Parathyroid adenoma (tissue), 2 donors: ENCODE results near the gene GP1BA.
A peak's percentile ranks its signal among the peaks of the same experiment; 100 is the strongest.

ENCODE experiments used
- H2AFZ ChIP-seq: fragments of 300-600 bp; sonication (generic); one replicate; pipeline ENCODE4 v1.7.0; 2017; ENCODE audit warnings: antibody characterized with exemption, mild to moderate bottlenecking
- H3K27ac ChIP-seq: fragments of 300-600 bp; sonication (generic); one replicate; pipeline ENCODE4 v1.7.0; 2017
- H3K27me3 ChIP-seq: fragments of 300-600 bp; sonication (generic); one replicate; pipeline ENCODE4 v1.7.0; 2017; ENCODE audit warnings: low read length; ENCODE audit not compliant: control insufficient read depth, insufficient read depth
- H3K36me3 ChIP-seq: fragments of 300-600 bp; sonication (generic); one replicate; pipeline ENCODE4 v1.7.0; 2017; ENCODE audit warnings: low read length; ENCODE audit not compliant: control insufficient read depth, insufficient read depth
- H3K4me1 ChIP-seq: fragments of 300-600 bp; sonication (generic); one replicate; pipeline ENCODE4 v1.7.0; 2017; ENCODE audit warnings: control low read depth
- H3K4me2 ChIP-seq: fragments of 300-600 bp; sonication (generic); one replicate; pipeline ENCODE4 v1.7.0; 2017; ENCODE audit warnings: low read length
- H3K4me3 ChIP-seq: fragments of 300-600 bp; sonication (generic); one replicate; pipeline ENCODE4 v1.7.0; 2017; ENCODE audit warnings: low read depth, low read length
- H3K79me2 ChIP-seq: fragments of 300-600 bp; sonication (generic); one replicate; pipeline ENCODE4 v1.7.0; 2017; ENCODE audit warnings: control low read depth
- H3K9ac ChIP-seq: fragments of 300-600 bp; sonication (generic); one replicate; pipeline ENCODE4 v1.7.0; 2017; ENCODE audit warnings: mild to moderate bottlenecking
- H3K9me3 ChIP-seq: fragments of 300-600 bp; sonication (generic); one replicate; pipeline ENCODE4 v1.7.0; 2017; ENCODE audit warnings: low read length; ENCODE audit not compliant: control insufficient read depth
- CTCF ChIP-seq: fragments of 300-600 bp; sonication (generic); IDR thresholded peaks from one replicate; pipeline ENCODE4 v1.7.0; 2017; ENCODE audit warnings: antibody characterized with exemption, mild to moderate bottlenecking
- donor health status: primary hyperparathyroidism.

GP1BA gene

GRCh38 chr17:4932756-4933155 lies 679 bp downstream of the GP1BA start:
- no peak for TF ChIP-seq CTCF
- no peaks in the 10 kb centered on the region for H3K79me2 ChIP-seq
- H3K27me3 ChIP-seq: no peaks in the 10 kb centered on the region
- H3K4me3 ChIP-seq: no peak overlapping the region
- no peaks in the 10 kb centered on the region for H3K36me3 ChIP-seq
- H3K9ac ChIP-seq: no peak overlapping the region
- H3K9me3 ChIP-seq: no peaks in the 10 kb centered on the region
- H3K4me2 ChIP-seq: no peak overlapping the region
- H3K27ac ChIP-seq: no peak overlapping the region
- H2AFZ ChIP-seq: no peak overlapping the region
- H3K4me1 ChIP-seq: no peaks in the 10 kb centered on the region

DNA sequence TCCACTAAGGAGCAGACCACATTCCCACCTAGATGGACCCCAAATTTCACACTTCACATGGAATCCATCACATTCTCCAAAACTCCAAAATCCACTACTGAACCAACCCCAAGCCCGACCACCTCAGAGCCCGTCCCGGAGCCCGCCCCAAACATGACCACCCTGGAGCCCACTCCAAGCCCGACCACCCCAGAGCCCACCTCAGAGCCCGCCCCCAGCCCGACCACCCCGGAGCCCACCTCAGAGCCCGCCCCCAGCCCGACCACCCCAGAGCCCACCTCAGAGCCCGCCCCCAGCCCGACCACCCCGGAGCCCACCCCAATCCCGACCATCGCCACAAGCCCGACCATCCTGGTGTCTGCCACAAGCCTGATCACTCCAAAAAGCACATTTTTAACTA lies 1.6 kb downstream of the GP1BA start:
- no peak for TF ChIP-seq CTCF
- no peak overlapping the region for H2AFZ ChIP-seq
- no peak overlapping the region for H3K9ac ChIP-seq
- peaks cover 4% of the 10 kb centered on the region for H3K79me2 ChIP-seq
- H3K36me3 ChIP-seq: no peaks in the 10 kb centered on the region
- H3K4me3 ChIP-seq: no peak overlapping the region
- peaks cover 6% of the 10 kb centered on the region for H3K4me1 ChIP-seq
- no peaks in the 10 kb centered on the region for H3K9me3 ChIP-seq
- no peak overlapping the region for H3K4me2 ChIP-seq
- H3K27me3 ChIP-seq: no peaks in the 10 kb centered on the region
- no peak overlapping the region for H3K27ac ChIP-seq

GRCh38 chr17:4934173-4934979 lies 2.3 kb downstream of the GP1BA start:
- no peak for TF ChIP-seq CTCF
- no peak overlapping the region for H3K4me3 ChIP-seq
- peaks cover 6% of the 10 kb centered on the region for H3K4me1 ChIP-seq
- H3K36me3 ChIP-seq: no peaks in the 10 kb centered on the region
- no peak overlapping the region for H3K9ac ChIP-seq
- no peaks in the 10 kb centered on the region for H3K9me3 ChIP-seq
- no peak overlapping the region for H3K4me2 ChIP-seq
- H3K79me2 ChIP-seq: peaks cover 8% of the 10 kb centered on the region
- H2AFZ ChIP-seq: peak overlapping the region; percentile 16
- no peaks in the 10 kb centered on the region for H3K27me3 ChIP-seq
- no peak overlapping the region for H3K27ac ChIP-seq

DNA sequence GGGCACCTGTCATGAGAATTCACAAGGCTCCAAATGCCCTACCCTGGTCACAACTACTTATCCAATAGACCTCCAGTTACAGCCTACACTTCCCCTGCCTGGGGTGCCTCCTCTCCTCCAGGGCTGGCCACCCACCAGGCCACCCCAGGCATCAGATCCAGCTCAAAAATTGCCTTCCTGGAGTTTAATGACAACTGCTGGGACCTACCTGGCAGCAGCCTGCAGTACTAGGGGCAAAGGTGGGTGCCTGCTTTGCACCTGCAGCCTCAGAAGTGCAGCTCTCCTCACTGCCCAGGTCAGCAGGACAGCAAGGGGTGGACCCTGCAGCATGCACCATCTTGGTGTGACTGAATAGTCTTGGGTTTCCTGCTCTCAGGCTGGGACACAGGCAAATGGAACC lies 3.6 kb downstream of the GP1BA start:
- no peak overlapping the region for H2AFZ ChIP-seq
- peaks cover 9% of the 10 kb centered on the region for H3K79me2 ChIP-seq
- TF ChIP-seq CTCF: no peak
- no peak overlapping the region for H3K9ac ChIP-seq
- H3K4me2 ChIP-seq: no peak overlapping the region
- no peaks in the 10 kb centered on the region for H3K9me3 ChIP-seq
- no peaks in the 10 kb centered on the region for H3K27me3 ChIP-seq
- no peak overlapping the region for H3K27ac ChIP-seq
- H3K4me3 ChIP-seq: no peak overlapping the region
- no peaks in the 10 kb centered on the region for H3K36me3 ChIP-seq
- H3K4me1 ChIP-seq: peaks cover 6% of the 10 kb centered on the region

GRCh38 chr17:4936436-4936835 lies 4.4 kb downstream of the GP1BA start:
- Histone ChIP-seq H3K27ac (no peak overlapping the region), H3K4me2 (no peak overlapping the region), H3K79me2 (peaks cover 15% of the 10 kb centered on the region), H3K9me3 (no peaks in the 10 kb centered on the region), H3K4me3 (no peak overlapping the region), H2AFZ (no peak overlapping the region), H3K4me1 (peaks cover 12% of the 10 kb centered on the region), H3K9ac (no peak overlapping the region), H3K36me3 (no peaks in the 10 kb centered on the region), H3K27me3 (no peaks in the 10 kb centered on the region)
- no peak for TF ChIP-seq CTCF
